Pulmonary artery endothelial cell (primary cell): Measurements from ENCODE around the gene RAD9B. TPM values are rescaled to one million over a fixed set of nuclear protein-coding genes. Genes with fewer than 3 reads are reported as not detected.

Experiments
- total RNA-seq: library from RNA; depleted of rRNA; stranded (reverse); fragments of >200 nt; gene quantifications from 2 replicates; pipeline ENCODE4 v1.2.3, GENCODE V29; 2014

Gene RAD9B
- total RNA-seq, 1 donor from 2014 or later = 0.40 TPM

Other genes with a start within 250 kb of the RAD9B start
- 117 and 158 TPM in 2 replicates for gene ATP2A2, start 221.1 kb upstream of the RAD9B start, total RNA-seq
- 45.1 and 78.9 TPM in 2 replicates for gene ANAPC7, start 98.6 kb upstream of the RAD9B start, total RNA-seq
- 232 and 246 TPM in 2 replicates for gene ARPC3, start 52.0 kb upstream of the RAD9B start, total RNA-seq
- 19.7 and 37.7 TPM in 2 replicates for gene GPN3, start 34.1 kb upstream of the RAD9B start, total RNA-seq
- gene FAM216A, start 33.5 kb upstream of the RAD9B start, total RNA-seq = 17.1 and 17.9 TPM in 2 replicates
- gene VPS29, start 220 bp upstream of the RAD9B start, total RNA-seq = 70.8 and 117 TPM in 2 replicates
- gene PPTC7, start 81.0 kb downstream of the RAD9B start, total RNA-seq = 13.1 and 13.3 TPM in 2 replicates
- gene TCTN1, start 111.8 kb downstream of the RAD9B start, total RNA-seq = 8.7 and 12.1 TPM in 2 replicates
- 2.2 and 4.6 TPM in 2 replicates for gene HVCN1, start 186.8 kb downstream of the RAD9B start, total RNA-seq
- 156 and 186 TPM in 2 replicates for gene PPP1CC, start 240.6 kb downstream of the RAD9B start, total RNA-seq